ENCODE measurements around the gene SF1.

SF1 gene

GRCh38 chr11:64801561-64802369, 23.4 kb upstream of the SF1 start:
- no peak for DNase-seq (ENCODE audit: low read depth in 2 of 2)

- no peak for DNase-seq (ENCODE audit: low read depth in 2 of 2)
These were observed 22.8 kb upstream of the SF1 start for GRCh38 chr11:64801158-64801464.

- no peak for DNase-seq (ENCODE audit: low read depth in 2 of 2)
These were observed 22.2 kb upstream of the SF1 start for GRCh38 chr11:64800303-64801157.

GRCh38 chr11:64799623-64800302, 21.4 kb upstream of the SF1 start:
- DNase-seq (ENCODE audit: low read depth in 2 of 2) = no peak

GRCh38 chr11:64799256-64799622, 20.9 kb upstream of the SF1 start:
- no peak for DNase-seq (ENCODE audit: low read depth in 2 of 2)

- DNase-seq (ENCODE audit: low read depth in 2 of 2) = no peak
These were observed 18.6 kb upstream of the SF1 start for GRCh38 chr11:64796757-64797541.

GRCh38 chr11:64796047-64796756, 17.9 kb upstream of the SF1 start:
- no peak for DNase-seq (ENCODE audit: low read depth in 2 of 2)

- DNase-seq (ENCODE audit: low read depth in 2 of 2) = no peak
These were observed 16.2 kb upstream of the SF1 start for GRCh38 chr11:64794526-64794925.

- DNase-seq (ENCODE audit: low read depth in 2 of 2) = no peak
These were observed 15.2 kb upstream of the SF1 start for GRCh38 chr11:64793271-64794160.

GRCh38 chr11:64792482-64792881, 14.1 kb upstream of the SF1 start:
- no peak for DNase-seq (ENCODE audit: low read depth in 2 of 2)

- no peak for DNase-seq (ENCODE audit: low read depth in 2 of 2)
These were observed 13.5 kb upstream of the SF1 start for GRCh38 chr11:64791781-64792291.

- no peak for DNase-seq (ENCODE audit: low read depth in 2 of 2)
These were observed 12.1 kb upstream of the SF1 start for GRCh38 chr11:64790205-64791095.

- DNase-seq (ENCODE audit: low read depth in 2 of 2) = no peak
These were observed 11.2 kb upstream of the SF1 start for GRCh38 chr11:64789331-64790204.

- no peak for DNase-seq (ENCODE audit: low read depth in 2 of 2)
These were observed 10.2 kb upstream of the SF1 start for GRCh38 chr11:64788321-64789215.

- DNase-seq (ENCODE audit: low read depth in 2 of 2) = no peak
These were observed 9.4 kb upstream of the SF1 start for GRCh38 chr11:64787526-64788320.

- DNase-seq (ENCODE audit: low read depth in 2 of 2) = no peak
These were observed 8.0 kb upstream of the SF1 start for GRCh38 chr11:64786308-64786707.
